SK-N-SH treated with all-trans-retinoic acid at 6 μM for 48 hours (cell line): ENCODE results near the gene GBGT1.

Experiments
- ARNTL ChIP-seq: fragments of 450-650 bp; formaldehyde crosslinking; IDR thresholded peaks from 2 replicates; pipeline ENCODE4 v1.5.0; 2020; ENCODE audit warnings: low read depth, mild to moderate bottlenecking, moderate library complexity, borderline replicate concordance
- BACH2 ChIP-seq: fragments of 250-450 bp; sonication (Bioruptor Pico); IDR thresholded peaks from 2 replicates; pipeline ENCODE4 v1.9.0; 2021; ENCODE audit warnings: mild to moderate bottlenecking, borderline replicate concordance
- ISL1 ChIP-seq: fragments of 250-450 bp; sonication (Bioruptor Pico); IDR thresholded peaks from 2 replicates; pipeline ENCODE4 v2.1.2; 2022; ENCODE audit warnings: mild to moderate bottlenecking, moderate library complexity
- PPARA ChIP-seq: fragments of 250-450 bp; sonication (Bioruptor Pico); IDR thresholded peaks from 2 replicates; pipeline ENCODE4 v1.5.0; 2020; ENCODE audit warnings: mild to moderate bottlenecking, borderline replicate concordance
- SNAI2 ChIP-seq: fragments of 250-450 bp; sonication (Bioruptor Pico); IDR thresholded peaks from 2 replicates; pipeline ENCODE4 v1.5.0; 2020; ENCODE audit warnings: mild to moderate bottlenecking, moderate library complexity
- TCF4 ChIP-seq: fragments of 250-450 bp; sonication (Bioruptor Pico); IDR thresholded peaks from 2 replicates; pipeline ENCODE4 v1.8.0; 2021; ENCODE audit warnings: mild to moderate bottlenecking, moderate library complexity, borderline replicate concordance
- ZC3H10 ChIP-seq: fragments of 250-450 bp; sonication (Bioruptor Pico); IDR thresholded peaks from 2 replicates; pipeline ENCODE4 v1.5.1; 2021; ENCODE audit warnings: mild to moderate bottlenecking, moderate library complexity
- ZFP3 ChIP-seq: fragments of 250-450 bp; sonication (Bioruptor Pico); IDR thresholded peaks from 2 replicates; pipeline ENCODE4 v1.5.0; 2020; ENCODE audit warnings: mild to moderate bottlenecking, moderate library complexity
- ZFP30 ChIP-seq: fragments of 450-650 bp; formaldehyde crosslinking; IDR thresholded peaks from 2 replicates; pipeline ENCODE4 v1.5.0; 2022; ENCODE audit warnings: mild to moderate bottlenecking, moderate library complexity
- ZNF70 ChIP-seq: fragments of 450-650 bp; formaldehyde crosslinking; IDR thresholded peaks from 2 replicates; pipeline ENCODE4 v1.5.0; 2020; ENCODE audit warnings: mild to moderate bottlenecking, moderate library complexity
- ZNF8 ChIP-seq: fragments of 450-650 bp; formaldehyde crosslinking; IDR thresholded peaks from 2 replicates; pipeline ENCODE4 v1.5.0; 2020; ENCODE audit warnings: mild to moderate bottlenecking, moderate library complexity
- TF ChIP-seq, protein P1 (sequence below): fragments of 250-450 bp; sonication (Bioruptor Pico); IDR thresholded peaks from 2 replicates; pipeline ENCODE4 v1.8.0; 2020; ENCODE audit warnings: mild to moderate bottlenecking, moderate library complexity, borderline replicate concordance
- TF ChIP-seq, protein P2 (sequence below): fragments of 250-450 bp; sonication (Bioruptor Pico); IDR thresholded peaks from 2 replicates; pipeline ENCODE4 v1.5.0; 2020; ENCODE audit warnings: mild to moderate bottlenecking, moderate library complexity

DNA sequence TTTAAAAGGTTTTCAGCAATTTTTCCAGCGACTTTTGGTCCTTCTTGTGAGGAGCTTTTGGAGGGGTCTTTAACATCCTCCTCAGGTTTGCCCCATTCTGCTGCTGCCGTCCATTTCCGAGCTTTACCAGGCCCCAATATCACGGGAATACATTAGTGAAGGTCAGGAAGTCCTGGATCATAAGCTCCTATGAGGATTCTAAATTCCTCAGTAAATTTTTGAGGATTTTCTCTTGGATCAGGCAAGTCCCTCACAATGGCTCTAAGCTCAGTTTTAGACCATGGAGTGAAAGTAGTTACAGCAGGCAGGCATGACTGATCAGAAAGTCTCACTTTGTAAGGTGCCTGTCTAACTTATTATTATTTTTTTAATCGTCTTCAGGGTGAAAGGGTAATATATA, 17.2 kb upstream of the GBGT1 start:
- no peak for TF ChIP-seq ZC3H10 (CRISPR knock-in tag)
- TF ChIP-seq ZFP30 (CRISPR knock-in tag), result no peak
- TF ChIP-seq ARNTL (CRISPR knock-in tag), result no peak
- TF ChIP-seq, protein P1, sequence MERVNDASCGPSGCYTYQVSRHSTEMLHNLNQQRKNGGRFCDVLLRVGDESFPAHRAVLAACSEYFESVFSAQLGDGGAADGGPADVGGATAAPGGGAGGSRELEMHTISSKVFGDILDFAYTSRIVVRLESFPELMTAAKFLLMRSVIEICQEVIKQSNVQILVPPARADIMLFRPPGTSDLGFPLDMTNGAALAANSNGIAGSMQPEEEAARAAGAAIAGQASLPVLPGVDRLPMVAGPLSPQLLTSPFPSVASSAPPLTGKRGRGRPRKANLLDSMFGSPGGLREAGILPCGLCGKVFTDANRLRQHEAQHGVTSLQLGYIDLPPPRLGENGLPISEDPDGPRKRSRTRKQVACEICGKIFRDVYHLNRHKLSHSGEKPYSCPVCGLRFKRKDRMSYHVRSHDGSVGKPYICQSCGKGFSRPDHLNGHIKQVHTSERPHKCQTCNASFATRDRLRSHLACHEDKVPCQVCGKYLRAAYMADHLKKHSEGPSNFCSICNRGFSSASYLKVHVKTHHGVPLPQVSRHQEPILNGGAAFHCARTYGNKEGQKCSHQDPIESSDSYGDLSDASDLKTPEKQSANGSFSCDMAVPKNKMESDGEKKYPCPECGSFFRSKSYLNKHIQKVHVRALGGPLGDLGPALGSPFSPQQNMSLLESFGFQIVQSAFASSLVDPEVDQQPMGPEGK, result no peak
- TF ChIP-seq ZFP3, result no peak
- no peak for TF ChIP-seq ZNF8 (CRISPR knock-in tag)
- TF ChIP-seq SNAI2 (CRISPR knock-in tag), result no peak
- no peak for TF ChIP-seq TCF4
- TF ChIP-seq, protein P2, sequence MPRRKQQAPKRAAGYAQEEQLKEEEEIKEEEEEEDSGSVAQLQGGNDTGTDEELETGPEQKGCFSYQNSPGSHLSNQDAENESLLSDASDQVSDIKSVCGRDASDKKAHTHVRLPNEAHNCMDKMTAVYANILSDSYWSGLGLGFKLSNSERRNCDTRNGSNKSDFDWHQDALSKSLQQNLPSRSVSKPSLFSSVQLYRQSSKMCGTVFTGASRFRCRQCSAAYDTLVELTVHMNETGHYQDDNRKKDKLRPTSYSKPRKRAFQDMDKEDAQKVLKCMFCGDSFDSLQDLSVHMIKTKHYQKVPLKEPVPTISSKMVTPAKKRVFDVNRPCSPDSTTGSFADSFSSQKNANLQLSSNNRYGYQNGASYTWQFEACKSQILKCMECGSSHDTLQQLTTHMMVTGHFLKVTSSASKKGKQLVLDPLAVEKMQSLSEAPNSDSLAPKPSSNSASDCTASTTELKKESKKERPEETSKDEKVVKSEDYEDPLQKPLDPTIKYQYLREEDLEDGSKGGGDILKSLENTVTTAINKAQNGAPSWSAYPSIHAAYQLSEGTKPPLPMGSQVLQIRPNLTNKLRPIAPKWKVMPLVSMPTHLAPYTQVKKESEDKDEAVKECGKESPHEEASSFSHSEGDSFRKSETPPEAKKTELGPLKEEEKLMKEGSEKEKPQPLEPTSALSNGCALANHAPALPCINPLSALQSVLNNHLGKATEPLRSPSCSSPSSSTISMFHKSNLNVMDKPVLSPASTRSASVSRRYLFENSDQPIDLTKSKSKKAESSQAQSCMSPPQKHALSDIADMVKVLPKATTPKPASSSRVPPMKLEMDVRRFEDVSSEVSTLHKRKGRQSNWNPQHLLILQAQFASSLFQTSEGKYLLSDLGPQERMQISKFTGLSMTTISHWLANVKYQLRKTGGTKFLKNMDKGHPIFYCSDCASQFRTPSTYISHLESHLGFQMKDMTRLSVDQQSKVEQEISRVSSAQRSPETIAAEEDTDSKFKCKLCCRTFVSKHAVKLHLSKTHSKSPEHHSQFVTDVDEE (CRISPR knock-in tag), result no peak
- no peak for TF ChIP-seq PPARA (CRISPR knock-in tag)
- TF ChIP-seq BACH2 (CRISPR knock-in tag), result no peak
- TF ChIP-seq ISL1 (CRISPR knock-in tag), result no peak
- no peak for TF ChIP-seq ZNF70 (CRISPR knock-in tag)
